Measurements from ENCODE around the gene CLSTN2. TPM values are rescaled to one million over a fixed set of nuclear protein-coding genes. Genes with fewer than 3 reads are reported as not detected.

CLSTN2 gene
- total and polyA plus RNA-seq, 2 of the 4 experiments (the other 2 are of a cell fraction): under 0.01 to 0.07 TPM

- BruUV-seq (replicated peaks): no TSS peak
- Histone ChIP-seq H3K9me1 (ENCODE audit: insufficient read depth, low read length) (no peaks in the 10 kb centered on the region), H4K20me1 (ENCODE audit: insufficient read depth, low read length) (no peaks in the 10 kb centered on the region), H2BK15ac (ENCODE audit: low read depth, low read length) (no peak overlapping the region), H2AK9ac (replicated peaks; ENCODE audit: low read depth, low read length, poor library complexity) (no peak overlapping the region), H3K18ac (ENCODE audit: low read depth, low read length) (no peak overlapping the region), H3K79me1 (ENCODE audit: low read depth in 1 of 2, low read length in 2 of 2) (no peaks in the 10 kb centered on the region), H2BK5ac (ENCODE audit: low read depth, low read length, poor library complexity, severe bottlenecking) (no peak overlapping the region), H4K5ac (ENCODE audit: low read depth, low read length) (no peak overlapping the region), H4K8ac (ENCODE audit: low read depth in 2 of 2, low read length in 2 of 2) (no peak overlapping the region), H3K4me3 (ENCODE audit: insufficient read depth, low read depth, low read length) (no peak overlapping the region), H2BK20ac (ENCODE audit: low read depth, low read length) (no peak overlapping the region), H3K9me3 (ENCODE audit: control insufficient read depth, insufficient read depth, low read length) (no peaks in the 10 kb centered on the region), H2AK5ac (ENCODE audit: low read depth, low read length) (no peak overlapping the region), H4K91ac (ENCODE audit: insufficient read depth, low read depth, low read length) (no peak overlapping the region), H3K4me1 (ENCODE audit: control insufficient read depth, insufficient read depth, low read length) (no peaks in the 10 kb centered on the region), H3K56ac (ENCODE audit: extremely low read depth, insufficient read depth, low read length) (no peak overlapping the region), H3K27ac (ENCODE audit: insufficient read depth, low read length) (no peak overlapping the region), H3K23ac (ENCODE audit: low read depth, low read length) (no peak overlapping the region), H3K36me3 (ENCODE audit: control insufficient read depth, insufficient read depth, low read length) (no peaks in the 10 kb centered on the region), H3K4me2 (ENCODE audit: low read depth, low read length) (no peak overlapping the region), H3K14ac (replicated peaks; ENCODE audit: low read depth, low read length) (no peak overlapping the region), H2BK120ac (ENCODE audit: low read depth, low read length) (no peak overlapping the region), H2AFZ (replicated peaks; ENCODE audit: low read length, poor library complexity) (no peak overlapping the region), H3K9ac (ENCODE audit: low read depth, low read length) (no peak overlapping the region), H3K4ac (ENCODE audit: low read depth, low read length) (no peak overlapping the region), H3K27me3 (ENCODE audit: control insufficient read depth, insufficient read depth, low read length) (no peaks in the 10 kb centered on the region)
- no peak for TF ChIP-seq MXI1 (IDR thresholded peaks at IDR 0.05; ENCODE audit: borderline replicate concordance, low read depth, low read length)
- TF ChIP-seq CEBPB (IDR thresholded peaks at IDR 0.05; ENCODE audit: low read depth, low read length): no peak
- TF ChIP-seq RCOR1 (IDR thresholded peaks at IDR 0.05; ENCODE audit: insufficient replicate concordance, low read length): no peak
- TF ChIP-seq, protein P1, sequence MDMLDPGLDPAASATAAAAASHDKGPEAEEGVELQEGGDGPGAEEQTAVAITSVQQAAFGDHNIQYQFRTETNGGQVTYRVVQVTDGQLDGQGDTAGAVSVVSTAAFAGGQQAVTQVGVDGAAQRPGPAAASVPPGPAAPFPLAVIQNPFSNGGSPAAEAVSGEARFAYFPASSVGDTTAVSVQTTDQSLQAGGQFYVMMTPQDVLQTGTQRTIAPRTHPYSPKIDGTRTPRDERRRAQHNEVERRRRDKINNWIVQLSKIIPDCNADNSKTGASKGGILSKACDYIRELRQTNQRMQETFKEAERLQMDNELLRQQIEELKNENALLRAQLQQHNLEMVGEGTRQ (IDR thresholded peaks at IDR 0.05; ENCODE audit: low read depth, low read length): no peak
- TF ChIP-seq SMC3 (IDR thresholded peaks at IDR 0.05; ENCODE audit: low read depth, low read length): no peak
- TF ChIP-seq, protein P2, sequence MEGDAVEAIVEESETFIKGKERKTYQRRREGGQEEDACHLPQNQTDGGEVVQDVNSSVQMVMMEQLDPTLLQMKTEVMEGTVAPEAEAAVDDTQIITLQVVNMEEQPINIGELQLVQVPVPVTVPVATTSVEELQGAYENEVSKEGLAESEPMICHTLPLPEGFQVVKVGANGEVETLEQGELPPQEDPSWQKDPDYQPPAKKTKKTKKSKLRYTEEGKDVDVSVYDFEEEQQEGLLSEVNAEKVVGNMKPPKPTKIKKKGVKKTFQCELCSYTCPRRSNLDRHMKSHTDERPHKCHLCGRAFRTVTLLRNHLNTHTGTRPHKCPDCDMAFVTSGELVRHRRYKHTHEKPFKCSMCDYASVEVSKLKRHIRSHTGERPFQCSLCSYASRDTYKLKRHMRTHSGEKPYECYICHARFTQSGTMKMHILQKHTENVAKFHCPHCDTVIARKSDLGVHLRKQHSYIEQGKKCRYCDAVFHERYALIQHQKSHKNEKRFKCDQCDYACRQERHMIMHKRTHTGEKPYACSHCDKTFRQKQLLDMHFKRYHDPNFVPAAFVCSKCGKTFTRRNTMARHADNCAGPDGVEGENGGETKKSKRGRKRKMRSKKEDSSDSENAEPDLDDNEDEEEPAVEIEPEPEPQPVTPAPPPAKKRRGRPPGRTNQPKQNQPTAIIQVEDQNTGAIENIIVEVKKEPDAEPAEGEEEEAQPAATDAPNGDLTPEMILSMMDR (conservative IDR thresholded peaks at IDR 0.05; ENCODE audit: low read depth, low read length): no peak
- TF ChIP-seq RAD21 (IDR thresholded peaks at IDR 0.05; ENCODE audit: low read length): no peak
- TF ChIP-seq ELK1 (IDR thresholded peaks at IDR 0.05; ENCODE audit: borderline replicate concordance, low read depth, low read length): no peak
- DNase-seq: no peak
- ATAC-seq (ENCODE audit: low read depth): no peak
- intact Hi-C loops (cut with micrococcal nuclease): no loop called here
- CTCF ChIA-PET: no interaction called here
- POLR2A ChIA-PET (ENCODE audit: unreplicated experiment): no interaction called here
- dilution Hi-C loops (cut with HindIII; ENCODE audit: low sequenced_read_pairs, unreplicated experiment): no loop called here
- in situ Hi-C loops (cut with MboI; ENCODE audit: low sequenced_read_pairs): no loop called here
- WGBS, 2 experiments (ENCODE audit: extremely low coverage in 2 of 2, insufficient read length in 1 of 2): no CpG with 5 or more reads among the region's 4 CpGs
Observed at GRCh38 chr3:140470211-140470610, 535.2 kb downstream of the CLSTN2 start.

Measured in IMR-90 (cell line).